Smooth muscle cell (in vitro differentiated cells): Measurements from ENCODE around the gene NOXO1. TPM values are rescaled to one million over a fixed set of nuclear protein-coding genes. Genes with fewer than 3 reads are reported as not detected.
A peak's percentile ranks its signal among the peaks of the same experiment; 100 is the strongest.
"Not testable (repeated sequence)": the region's sequence is repeated elsewhere in the genome, so short reads cannot be mapped to it uniquely, and the experiment has no call there.

Experiments
- DNase-seq: peaks from one replicate; lab custom pipeline; 2025; ENCODE audit not compliant: unreplicated experiment; lab: John Stamatoyannopoulos, UW
- H2AFZ ChIP-seq: fragments of 200-600 bp; sonication (generic); 2 replicates; pipeline ENCODE4 v1.6.0; 2016; ENCODE audit warnings: antibody characterized with exemption, low read depth, mild to moderate bottlenecking
- H3F3A ChIP-seq: fragments of 200-600 bp; sonication (generic); 2 replicates; pipeline ENCODE4 v1.6.0; 2017; ENCODE audit warnings: antibody characterized with exemption, low read depth
- H3K27ac ChIP-seq: fragments of 200-600 bp; sonication (generic); 2 replicates; pipeline ENCODE4 v1.5.1; 2016; ENCODE audit warnings: low read depth, mild to moderate bottlenecking
- H3K27me3 ChIP-seq: fragments of 200-600 bp; sonication (generic); 2 replicates; pipeline ENCODE4 v1.6.1; 2016; ENCODE audit warnings: low read depth, mild to moderate bottlenecking
- H3K36me3 ChIP-seq: fragments of 200-600 bp; sonication (generic); 2 replicates; pipeline ENCODE4 v1.5.1; 2016; ENCODE audit warnings: low read depth
- H3K4me1 ChIP-seq: fragments of 200-600 bp; sonication (generic); 2 replicates; pipeline ENCODE4 v1.5.1; 2016; ENCODE audit warnings: low read depth
- H3K4me2 ChIP-seq: fragments of 200-600 bp; sonication (generic); 2 replicates; pipeline ENCODE4 v1.6.0; 2016; ENCODE audit warnings: mild to moderate bottlenecking
- H3K4me3 ChIP-seq: fragments of 200-600 bp; sonication (generic); 2 replicates; pipeline ENCODE4 v1.5.1; 2016; ENCODE audit warnings: mild to moderate bottlenecking
- H3K79me2 ChIP-seq: fragments of 200-600 bp; sonication (generic); 2 replicates; pipeline ENCODE4 v1.6.0; 2016; ENCODE audit warnings: low read depth, mild to moderate bottlenecking
- H3K9ac ChIP-seq: fragments of 200-600 bp; sonication (generic); 2 replicates; pipeline ENCODE4 v1.6.0; 2016; ENCODE audit warnings: low read depth
- H3K9me3 ChIP-seq: fragments of 200-600 bp; sonication (generic); replicated peaks from 2 replicates; pipeline ENCODE4 v1.5.1; 2016; ENCODE audit warnings: low read depth
- H4K20me1 ChIP-seq: fragments of 200-600 bp; sonication (generic); 2 replicates; pipeline ENCODE4 v1.6.0; 2016; ENCODE audit warnings: low read depth
- WGBS: methylation state at CpG from one replicate; pipeline ENCODE4 v1.1.7; 2016; ENCODE audit warnings: low lambda C conversion rate; 5-methylcytosine and 5-hydroxymethylcytosine counted together
- polyA plus RNA-seq: library from polyadenylated mRNA; unstranded; fragments of >200 nt; fragmentation: Nextera tagmentation; extraction: Ambion mirVana; gene quantifications from 2 replicates; pipeline ENCODE4 v1.2.1, GENCODE V29; 2016
- total RNA-seq: library from RNA; depleted of rRNA; stranded (reverse); fragments of >200 nt; gene quantifications from 2 replicates; pipeline ENCODE4 v1.2.3, GENCODE V29; 2014
- TF ChIP-seq, protein P1 (sequence below): fragments of 200-600 bp; sonication (generic); IDR thresholded peaks from 2 replicates; pipeline ENCODE4 v1.5.1; 2017; ENCODE audit warnings: borderline replicate concordance, mild to moderate bottlenecking, antibody characterized with exemption; ENCODE audit not compliant: insufficient read depth, poor library complexity, severe bottlenecking

Gene NOXO1
- total and polyA plus RNA-seq, 2 experiments from 2014 or later, result 0.13 to 0.35 TPM

DNA sequence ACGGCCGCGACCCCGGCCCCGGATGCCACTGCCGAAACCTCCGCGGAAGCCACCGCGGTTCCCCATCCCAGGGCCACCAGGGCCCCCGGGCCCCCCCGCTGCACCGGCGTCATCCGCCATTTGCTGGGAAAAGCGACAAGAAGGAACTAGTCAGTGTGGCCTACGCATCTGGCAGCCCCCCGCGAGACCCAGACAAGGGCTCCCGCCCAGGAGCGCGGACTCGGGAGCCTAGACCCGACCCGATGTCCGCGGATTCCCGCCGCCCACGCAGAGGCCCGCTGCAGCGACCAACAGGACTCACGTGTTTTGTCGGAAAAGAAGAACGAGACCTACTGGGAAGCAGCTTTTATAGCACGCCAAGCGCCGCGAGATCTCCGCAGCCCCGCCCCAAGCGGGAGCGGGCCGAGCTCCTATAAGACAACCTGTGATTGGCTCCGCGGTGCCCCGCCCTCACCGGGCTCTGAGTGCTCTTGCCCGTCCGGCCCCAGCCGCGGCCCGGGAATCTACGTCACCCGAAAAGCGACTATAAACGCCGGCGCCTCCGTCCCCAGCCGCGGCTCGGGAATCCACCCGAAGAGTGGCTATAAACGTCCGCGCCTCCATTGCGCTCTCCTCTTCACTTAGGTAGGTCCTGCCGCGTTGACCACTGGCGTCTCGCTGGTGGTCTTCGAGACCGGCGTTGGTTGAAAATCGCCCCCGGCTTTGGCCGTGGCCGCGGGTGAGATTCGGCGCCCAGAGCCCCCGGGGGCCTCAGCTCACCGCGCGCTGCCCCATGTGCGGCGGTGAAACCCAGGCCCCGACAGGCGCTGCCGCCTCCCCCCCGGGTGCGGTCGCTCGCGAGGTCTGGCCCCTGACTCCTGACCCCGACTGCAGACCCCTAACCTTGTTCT is 16.5 kb downstream of the NOXO1 start, which contains the start of gene RPS2:
Gene RPS2 (minus strand): TSS at position 321 of the 890 bp plus-strand sequence. CDS start 201 bp downstream, at position 120.
- Histone ChIP-seq H3K27ac (peak within 1 kb of the TSS; percentile 95), H2AFZ (peak within 1 kb of the TSS; percentile 44), H3K9ac (peak within 1 kb of the TSS; percentile 98), H3K27me3 (no peaks in the 10 kb centered on the region), H3K36me3 (no peaks in the 10 kb centered on the region), H3F3A (peaks cover 30% of the 10 kb centered on the region), H3K79me2 (peaks cover 44% of the 10 kb centered on the region), H3K4me3 (peak within 1 kb of the TSS; percentile 79), H3K9me3 (no peaks in the 10 kb centered on the region), H3K4me1 (peaks cover 25% of the 10 kb centered on the region), H4K20me1 (peaks cover 38% of the 10 kb centered on the region), H3K4me2 (peak within 1 kb of the TSS; percentile 88)
- 1% methylated on average over 96 of the region's 97 CpGs for WGBS
- peak; percentile 95 for DNase-seq
- TF ChIP-seq, protein P1, sequence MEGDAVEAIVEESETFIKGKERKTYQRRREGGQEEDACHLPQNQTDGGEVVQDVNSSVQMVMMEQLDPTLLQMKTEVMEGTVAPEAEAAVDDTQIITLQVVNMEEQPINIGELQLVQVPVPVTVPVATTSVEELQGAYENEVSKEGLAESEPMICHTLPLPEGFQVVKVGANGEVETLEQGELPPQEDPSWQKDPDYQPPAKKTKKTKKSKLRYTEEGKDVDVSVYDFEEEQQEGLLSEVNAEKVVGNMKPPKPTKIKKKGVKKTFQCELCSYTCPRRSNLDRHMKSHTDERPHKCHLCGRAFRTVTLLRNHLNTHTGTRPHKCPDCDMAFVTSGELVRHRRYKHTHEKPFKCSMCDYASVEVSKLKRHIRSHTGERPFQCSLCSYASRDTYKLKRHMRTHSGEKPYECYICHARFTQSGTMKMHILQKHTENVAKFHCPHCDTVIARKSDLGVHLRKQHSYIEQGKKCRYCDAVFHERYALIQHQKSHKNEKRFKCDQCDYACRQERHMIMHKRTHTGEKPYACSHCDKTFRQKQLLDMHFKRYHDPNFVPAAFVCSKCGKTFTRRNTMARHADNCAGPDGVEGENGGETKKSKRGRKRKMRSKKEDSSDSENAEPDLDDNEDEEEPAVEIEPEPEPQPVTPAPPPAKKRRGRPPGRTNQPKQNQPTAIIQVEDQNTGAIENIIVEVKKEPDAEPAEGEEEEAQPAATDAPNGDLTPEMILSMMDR, result no peak

DNA sequence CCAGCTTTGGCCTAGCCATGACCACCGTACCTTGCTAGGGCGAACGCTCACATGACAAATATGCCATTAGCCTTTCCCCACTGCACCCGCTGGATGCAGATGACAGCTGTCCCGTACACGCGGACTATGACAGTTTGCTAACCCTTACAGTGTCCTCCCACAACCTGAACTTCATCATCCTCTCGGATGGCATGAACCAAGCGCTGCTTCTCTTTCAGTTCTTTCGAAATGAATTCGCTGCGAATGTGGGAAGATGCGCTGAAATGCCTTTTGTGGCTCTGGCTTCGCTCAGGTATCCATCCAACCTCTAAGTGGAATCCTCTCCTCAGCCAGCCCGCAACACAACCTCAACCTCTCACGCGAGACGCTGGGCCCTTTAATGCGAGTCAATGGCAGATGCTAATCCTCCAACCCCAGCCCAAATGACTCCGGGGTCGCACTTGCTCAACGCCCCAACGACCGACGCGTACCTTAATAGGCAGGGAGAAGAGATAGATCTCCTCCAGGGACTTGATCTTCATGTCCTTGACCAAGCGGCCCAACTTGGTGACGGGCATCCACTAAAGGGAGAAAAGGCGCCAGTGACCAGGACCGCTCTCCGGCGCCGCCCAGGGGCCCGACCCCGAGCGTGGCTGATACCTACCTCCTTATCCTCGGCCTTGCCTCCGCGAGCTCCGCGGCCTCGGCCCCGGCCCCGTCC is 17.3 kb downstream of the NOXO1 start:
- 3% methylated on average over 44 of the region's 44 CpGs for WGBS
- no peaks in the 10 kb centered on the region for H3K9me3 ChIP-seq
- H2AFZ ChIP-seq, result no peak overlapping the region
- peaks cover 38% of the 10 kb centered on the region for H4K20me1 ChIP-seq
- no peak for DNase-seq
- TF ChIP-seq, protein P1, result no peak
- peak overlapping the region; percentile 79 for H3K4me3 ChIP-seq
- no peaks in the 10 kb centered on the region for H3K36me3 ChIP-seq
- H3K79me2 ChIP-seq, result peaks cover 48% of the 10 kb centered on the region
- H3K9ac ChIP-seq, result peak overlapping the region; percentile 95
- H3K4me1 ChIP-seq, result peaks cover 25% of the 10 kb centered on the region
- peaks cover 30% of the 10 kb centered on the region for H3F3A ChIP-seq
- peak overlapping the region; percentile 83 for H3K4me2 ChIP-seq
- peak overlapping the region; percentile 95 for H3K27ac ChIP-seq
- H3K27me3 ChIP-seq, result no peaks in the 10 kb centered on the region

DNA sequence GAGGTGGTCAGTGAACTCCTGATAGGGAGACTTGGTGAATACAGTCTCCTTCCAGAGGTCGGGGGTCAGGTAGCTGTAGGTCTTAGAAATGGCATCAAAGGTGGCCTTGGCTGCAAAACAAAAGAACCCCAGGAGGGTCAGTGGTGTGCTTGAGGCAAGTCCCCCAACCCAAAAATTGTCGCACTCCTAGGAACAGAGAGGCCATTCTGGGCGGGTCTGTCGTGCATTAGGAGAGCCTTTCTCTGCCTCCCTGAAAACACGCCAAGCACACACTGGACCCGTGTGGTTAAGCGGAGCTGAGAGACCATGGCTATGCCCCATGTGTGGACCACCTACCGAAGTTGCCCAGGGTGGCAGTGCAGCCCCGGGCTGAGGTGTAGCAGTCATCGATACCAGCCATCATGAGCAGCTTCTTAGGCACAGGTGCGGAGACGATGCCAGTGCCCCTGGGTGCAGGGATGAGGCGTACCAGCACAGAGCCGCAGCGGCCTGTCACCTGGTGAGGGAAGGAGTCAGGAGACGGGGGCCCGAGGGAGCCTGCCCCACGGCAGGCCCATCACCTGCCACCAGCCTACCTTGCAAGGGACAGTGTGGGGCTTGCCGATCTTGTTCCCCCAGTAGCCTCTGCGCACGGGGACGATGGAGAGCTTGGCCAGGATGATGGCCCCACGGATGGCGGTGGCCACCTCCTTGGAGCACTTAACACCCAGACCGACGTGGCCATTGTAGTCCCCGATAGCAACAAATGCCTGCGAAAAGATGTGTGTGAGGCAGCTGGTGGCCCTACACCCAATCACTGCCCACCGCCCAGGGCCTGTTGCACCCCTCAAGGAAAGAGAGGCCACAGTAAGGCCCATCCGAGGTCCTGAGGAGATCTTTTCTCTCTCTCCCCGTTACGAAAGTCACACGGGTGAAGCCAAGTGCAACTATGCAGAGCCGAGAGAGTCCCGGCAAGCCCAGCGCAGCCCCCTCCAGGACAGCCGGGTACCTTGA is 18.8 kb downstream of the NOXO1 start:
- not testable (repeated sequence) for DNase-seq, H3K9me3 ChIP-seq, H2AFZ ChIP-seq, H3K36me3 ChIP-seq, H3K27me3 ChIP-seq
- peak overlapping the region; percentile 95 for H3K9ac ChIP-seq
- H3F3A ChIP-seq, result peaks cover 30% of the 10 kb centered on the region
- peak overlapping the region; percentile 95 for H3K27ac ChIP-seq
- 88% methylated on average over 37 of the region's 37 CpGs for WGBS
- H3K4me3 ChIP-seq, result peak overlapping the region; percentile 79
- peaks cover 48% of the 10 kb centered on the region for H3K79me2 ChIP-seq
- H4K20me1 ChIP-seq, result peaks cover 38% of the 10 kb centered on the region
- peaks cover 25% of the 10 kb centered on the region for H3K4me1 ChIP-seq
- H3K4me2 ChIP-seq, result peak overlapping the region; percentile 83
